Measurements from ENCODE around the gene BCORL1.

BCORL1 gene

DNA sequence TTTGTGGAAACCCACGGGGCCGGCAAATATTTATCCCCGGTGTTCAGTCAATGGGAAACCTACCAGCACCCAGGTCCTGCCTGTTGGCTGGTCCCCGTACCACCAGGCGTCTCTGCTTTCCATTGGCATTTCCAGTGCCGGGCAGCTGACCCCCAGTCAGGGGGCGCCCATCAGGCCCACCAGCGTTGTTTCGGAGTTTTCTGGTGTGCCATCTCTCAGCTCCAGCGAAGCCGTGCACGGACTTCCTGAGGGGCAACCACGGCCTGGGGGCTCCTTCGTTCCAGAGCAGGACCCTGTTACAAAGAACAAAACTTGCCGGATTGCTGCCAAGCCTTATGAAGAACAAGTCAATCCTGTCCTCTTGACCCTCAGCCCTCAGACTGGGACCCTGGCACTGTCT is 32.7 kb downstream of the BCORL1 start:
- H3K36me3 Mint-ChIP-seq = peaks cover 30% of the 10 kb centered on the region
- no peaks in the 10 kb centered on the region for H3K4me1 Mint-ChIP-seq
- no peak overlapping the region for H3K4me3 Mint-ChIP-seq
- no peak for ATAC-seq
- no peaks in the 10 kb centered on the region for H3K9me3 Mint-ChIP-seq
- H3K27ac Mint-ChIP-seq = no peak overlapping the region
- H3K27me3 Mint-ChIP-seq = no peaks in the 10 kb centered on the region

DNA sequence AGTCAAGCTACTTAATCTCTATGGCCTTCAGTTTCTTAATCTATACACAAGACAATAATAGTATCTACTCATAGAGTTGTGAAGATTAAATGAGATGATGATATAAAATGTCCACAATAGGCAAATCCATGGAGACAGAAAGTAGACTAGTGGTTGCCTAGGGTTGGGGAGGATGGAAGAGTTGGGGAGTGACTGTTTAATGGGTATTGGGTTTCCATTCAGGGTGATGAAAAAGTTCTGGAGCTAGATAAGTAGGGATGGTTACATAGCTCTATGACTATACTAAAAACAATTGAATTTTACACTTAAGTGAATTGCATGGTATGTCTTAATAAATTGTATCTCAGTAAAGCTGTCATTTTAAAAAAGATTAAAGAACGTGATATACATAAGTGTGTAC is 35.7 kb downstream of the BCORL1 start:
- H3K9me3 Mint-ChIP-seq = no peaks in the 10 kb centered on the region
- H3K4me1 Mint-ChIP-seq = no peaks in the 10 kb centered on the region
- H3K36me3 Mint-ChIP-seq = peaks cover 30% of the 10 kb centered on the region
- no peaks in the 10 kb centered on the region for H3K27me3 Mint-ChIP-seq
- no peak overlapping the region for H3K4me3 Mint-ChIP-seq
- H3K27ac Mint-ChIP-seq = no peak overlapping the region
- ATAC-seq = no peak

DNA sequence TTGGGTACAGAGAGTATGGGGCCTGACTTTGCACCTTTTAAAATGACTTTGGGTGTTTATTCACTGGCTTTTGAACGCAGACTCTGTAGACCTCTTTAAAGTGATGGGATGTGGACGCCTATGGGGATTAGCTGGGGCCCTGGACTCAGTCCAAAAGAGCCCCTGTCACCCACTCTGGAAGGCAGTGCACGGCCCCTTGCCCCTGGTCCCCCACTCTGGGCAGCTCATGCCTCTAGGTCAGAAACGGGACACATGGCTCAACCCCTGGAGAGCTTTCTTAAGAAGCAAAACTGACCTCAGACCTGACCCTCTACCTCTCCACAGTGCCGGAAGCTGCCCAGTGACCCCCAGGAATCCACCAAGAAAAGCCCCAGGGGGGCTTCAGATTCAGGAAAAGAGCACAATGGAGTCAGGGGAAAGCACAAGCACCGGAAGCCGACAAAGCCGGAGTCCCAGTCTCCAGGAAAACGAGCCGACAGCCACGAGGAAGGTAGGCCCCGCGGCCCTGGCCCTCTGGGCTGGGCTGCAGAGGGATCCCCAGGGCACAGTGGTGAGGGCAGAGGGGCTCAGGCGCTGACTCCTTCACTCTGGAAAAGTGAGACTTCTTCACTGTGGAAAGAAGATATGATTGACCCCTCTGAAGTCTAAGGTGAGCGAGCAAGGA is 38.4 kb downstream of the BCORL1 start:
- Mint-ChIP-seq H3K4me1 (peaks cover 16% of the 10 kb centered on the region), H3K27me3 (no peaks in the 10 kb centered on the region), H3K4me3 (no peak overlapping the region), H3K9me3 (no peaks in the 10 kb centered on the region), H3K27ac (no peak overlapping the region), H3K36me3 (peaks cover 13% of the 10 kb centered on the region)
- ATAC-seq = no peak

- ATAC-seq = peak; percentile 99
- no peaks in the 10 kb centered on the region for H3K9me3 Mint-ChIP-seq
- H3K4me3 Mint-ChIP-seq = peak overlapping the region; percentile 49
- H3K36me3 Mint-ChIP-seq = peaks cover 5% of the 10 kb centered on the region
- peaks cover 16% of the 10 kb centered on the region for H3K4me1 Mint-ChIP-seq
- H3K27ac Mint-ChIP-seq = peak overlapping the region; percentile 73
- H3K27me3 Mint-ChIP-seq = no peaks in the 10 kb centered on the region
Measured at GRCh38 chrX:130024127-130024526, 41.7 kb downstream of the BCORL1 start.

GRCh38 chrX:130025256-130025655 is 42.8 kb downstream of the BCORL1 start:
- no peak overlapping the region for H3K4me3 Mint-ChIP-seq
- H3K27me3 Mint-ChIP-seq = no peaks in the 10 kb centered on the region
- no peak for ATAC-seq
- peaks cover 13% of the 10 kb centered on the region for H3K36me3 Mint-ChIP-seq
- H3K27ac Mint-ChIP-seq = peak overlapping the region; percentile 73
- peaks cover 16% of the 10 kb centered on the region for H3K4me1 Mint-ChIP-seq
- H3K9me3 Mint-ChIP-seq = no peaks in the 10 kb centered on the region

- no peak for ATAC-seq
- Mint-ChIP-seq H3K9me3 (no peaks in the 10 kb centered on the region), H3K27ac (no peak overlapping the region), H3K4me3 (no peak overlapping the region), H3K4me1 (peaks cover 16% of the 10 kb centered on the region), H3K27me3 (no peaks in the 10 kb centered on the region), H3K36me3 (peaks cover 20% of the 10 kb centered on the region)
Measured at GRCh38 chrX:130027569-130027968, 45.1 kb downstream of the BCORL1 start.

DNA sequence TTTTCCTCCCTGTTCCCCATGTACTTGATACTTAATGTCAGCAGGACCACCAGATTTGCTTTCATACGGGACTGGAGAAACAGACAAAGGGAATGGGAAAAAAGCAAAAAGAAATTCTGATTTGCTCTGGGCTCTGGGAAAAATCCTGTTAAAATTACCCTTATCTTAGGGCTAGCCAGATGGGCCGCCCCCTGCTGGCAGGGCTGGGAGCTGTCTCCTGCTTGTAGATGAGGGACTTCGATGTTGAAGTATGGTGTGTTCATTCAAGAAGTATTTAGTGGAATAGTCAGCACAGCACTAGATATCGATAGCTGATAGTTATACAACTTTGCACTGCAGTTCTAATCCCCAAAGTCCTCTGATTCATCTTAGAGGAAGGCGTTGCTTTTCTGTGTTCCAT is 45.8 kb downstream of the BCORL1 start:
- no peak for ATAC-seq
- Mint-ChIP-seq H3K4me3 (no peak overlapping the region), H3K36me3 (peaks cover 20% of the 10 kb centered on the region), H3K27ac (no peak overlapping the region), H3K4me1 (peaks cover 16% of the 10 kb centered on the region), H3K27me3 (no peaks in the 10 kb centered on the region), H3K9me3 (no peaks in the 10 kb centered on the region)

DNA sequence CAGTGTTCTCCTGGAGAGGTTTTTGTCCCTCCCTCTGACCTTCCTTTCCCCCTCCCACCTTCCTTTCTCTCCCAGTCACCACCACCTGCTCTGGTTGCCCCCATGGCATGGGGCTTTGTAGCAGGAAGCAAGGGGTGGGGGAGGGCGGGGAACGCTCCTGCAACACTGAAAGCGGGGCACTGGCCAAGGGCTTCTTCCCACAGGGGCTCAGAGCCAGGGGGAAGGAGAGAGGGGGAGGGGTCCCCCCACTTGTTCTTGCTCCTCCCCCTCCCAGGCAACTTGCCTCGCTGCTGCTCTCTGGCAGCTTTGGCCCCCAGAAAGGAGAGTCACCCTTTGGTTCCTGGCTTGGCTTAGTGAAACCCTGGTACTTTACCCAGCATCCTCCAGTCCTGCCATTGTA is 48.4 kb downstream of the BCORL1 start:
- H3K27me3 Mint-ChIP-seq = no peaks in the 10 kb centered on the region
- no peak for ATAC-seq
- peaks cover 15% of the 10 kb centered on the region for H3K36me3 Mint-ChIP-seq
- no peaks in the 10 kb centered on the region for H3K4me1 Mint-ChIP-seq
- H3K9me3 Mint-ChIP-seq = no peaks in the 10 kb centered on the region
- no peak overlapping the region for H3K27ac Mint-ChIP-seq
- H3K4me3 Mint-ChIP-seq = no peak overlapping the region

DNA sequence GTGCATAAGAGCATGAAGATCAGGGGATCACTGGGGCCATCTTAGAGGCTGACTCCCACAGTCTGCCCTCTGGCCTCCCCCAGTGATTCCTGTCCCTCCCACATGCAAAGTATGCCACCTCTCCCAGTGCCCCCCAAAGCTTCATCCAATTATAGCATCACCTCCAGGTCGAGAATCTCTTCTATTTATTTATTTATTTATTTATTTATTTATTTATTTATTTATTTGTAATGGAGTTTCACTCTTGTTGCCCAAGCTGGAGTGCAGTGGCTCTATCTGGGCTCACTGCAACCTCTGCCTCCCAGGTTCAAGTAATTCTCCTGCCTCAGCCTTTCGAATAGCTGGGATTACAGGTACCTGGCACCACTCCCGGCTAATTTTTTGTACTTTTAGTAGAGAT is 50.1 kb downstream of the BCORL1 start:
- Mint-ChIP-seq H3K36me3 (peaks cover 15% of the 10 kb centered on the region), H3K27ac (no peak overlapping the region), H3K4me1 (no peaks in the 10 kb centered on the region), H3K27me3 (no peaks in the 10 kb centered on the region), H3K9me3 (no peaks in the 10 kb centered on the region), H3K4me3 (no peak overlapping the region)
- ATAC-seq = no peak

GRCh38 chrX:130034178-130034577 is 51.7 kb downstream of the BCORL1 start:
- no peaks in the 10 kb centered on the region for H3K27me3 Mint-ChIP-seq
- no peak overlapping the region for H3K4me3 Mint-ChIP-seq
- no peaks in the 10 kb centered on the region for H3K4me1 Mint-ChIP-seq
- peaks cover 17% of the 10 kb centered on the region for H3K36me3 Mint-ChIP-seq
- H3K9me3 Mint-ChIP-seq = no peaks in the 10 kb centered on the region
- ATAC-seq = no peak
- no peak overlapping the region for H3K27ac Mint-ChIP-seq

DNA sequence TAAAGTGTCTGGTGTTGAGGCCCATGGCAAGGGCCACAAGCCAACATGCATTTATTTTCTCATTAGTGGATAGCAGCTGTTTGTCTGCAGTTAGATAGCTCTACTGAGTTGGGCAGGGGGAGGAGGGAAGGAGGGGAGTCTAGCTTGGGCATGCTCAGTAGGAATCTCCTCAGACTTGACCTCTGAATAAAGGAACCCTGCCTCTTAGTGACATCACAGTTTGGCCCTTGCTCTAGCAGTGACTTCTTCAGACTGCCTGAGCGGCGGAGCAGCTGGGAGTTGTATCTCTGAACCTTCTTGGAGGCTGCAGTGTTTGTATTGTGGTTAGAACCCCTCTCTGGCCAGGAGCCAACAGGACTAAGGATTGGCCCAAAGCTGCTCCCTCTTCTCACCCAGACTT is 57.4 kb downstream of the BCORL1 start:
- no peak for ATAC-seq

GRCh38 chrX:130047416-130047815 is 65.0 kb downstream of the BCORL1 start:
- no peak for ATAC-seq
- no peaks in the 10 kb centered on the region for H3K9me3 Mint-ChIP-seq
- no peak overlapping the region for H3K27ac Mint-ChIP-seq
- H3K4me1 Mint-ChIP-seq = no peaks in the 10 kb centered on the region
- H3K4me3 Mint-ChIP-seq = no peak overlapping the region
- peaks cover 13% of the 10 kb centered on the region for H3K36me3 Mint-ChIP-seq
- no peaks in the 10 kb centered on the region for H3K27me3 Mint-ChIP-seq

More for the DNA sequence above, 57.4 kb downstream of the BCORL1 start:
- Mint-ChIP-seq H3K4me3 (no peak overlapping the region), H3K4me1 (no peaks in the 10 kb centered on the region), H3K27ac (no peak overlapping the region), H3K36me3 (peaks cover 10% of the 10 kb centered on the region), H3K9me3 (no peaks in the 10 kb centered on the region), H3K27me3 (no peaks in the 10 kb centered on the region)

DNA sequence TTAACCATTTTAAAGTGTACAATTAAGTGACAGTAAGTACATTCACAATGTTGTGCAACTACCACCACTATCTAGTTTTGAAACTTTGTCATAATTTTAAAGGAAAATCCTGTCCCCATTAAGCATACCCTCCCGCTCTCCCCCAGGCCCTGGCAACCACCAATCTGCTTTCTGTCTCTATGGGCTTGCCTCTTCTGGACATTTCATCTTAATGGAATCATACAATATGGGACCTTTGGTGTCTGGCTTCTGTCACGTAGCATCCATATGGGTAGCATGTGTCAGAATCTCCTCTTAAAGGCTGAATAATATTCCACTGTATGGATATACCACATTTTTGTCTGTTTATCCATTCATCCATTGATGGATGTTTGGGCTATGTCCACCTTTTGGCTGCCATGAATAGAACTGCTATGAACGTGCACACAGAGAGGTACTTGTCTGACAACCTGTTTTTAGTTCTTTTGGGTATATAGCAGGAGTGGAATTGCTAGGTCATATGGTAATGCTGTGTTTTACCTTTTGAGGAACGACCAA is 66.3 kb downstream of the BCORL1 start:
- H3K9me3 Mint-ChIP-seq = no peaks in the 10 kb centered on the region
- H3K4me3 Mint-ChIP-seq = no peak overlapping the region
- ATAC-seq = no peak
- peaks cover 13% of the 10 kb centered on the region for H3K36me3 Mint-ChIP-seq
- no peak overlapping the region for H3K27ac Mint-ChIP-seq
- H3K4me1 Mint-ChIP-seq = no peaks in the 10 kb centered on the region
- no peaks in the 10 kb centered on the region for H3K27me3 Mint-ChIP-seq

GRCh38 chrX:130049821-130050220 is 67.4 kb downstream of the BCORL1 start:
- no peak overlapping the region for H3K4me3 Mint-ChIP-seq
- H3K27ac Mint-ChIP-seq = no peak overlapping the region
- H3K36me3 Mint-ChIP-seq = peaks cover 18% of the 10 kb centered on the region
- no peak for ATAC-seq
- no peaks in the 10 kb centered on the region for H3K27me3 Mint-ChIP-seq
- no peaks in the 10 kb centered on the region for H3K9me3 Mint-ChIP-seq
- no peaks in the 10 kb centered on the region for H3K4me1 Mint-ChIP-seq

- Mint-ChIP-seq H3K36me3 (peaks cover 12% of the 10 kb centered on the region), H3K9me3 (no peaks in the 10 kb centered on the region), H3K27ac (no peak overlapping the region), H3K4me1 (no peaks in the 10 kb centered on the region), H3K4me3 (no peak overlapping the region), H3K27me3 (no peaks in the 10 kb centered on the region)
- no peak for ATAC-seq
Measured at GRCh38 chrX:130051176-130051845, 68.9 kb downstream of the BCORL1 start.

GRCh38 chrX:130053236-130053635 is 70.8 kb downstream of the BCORL1 start:
- Mint-ChIP-seq H3K27me3 (no peaks in the 10 kb centered on the region), H3K4me1 (peaks cover 6% of the 10 kb centered on the region), H3K4me3 (no peak overlapping the region), H3K9me3 (no peaks in the 10 kb centered on the region), H3K36me3 (peaks cover 6% of the 10 kb centered on the region), H3K27ac (no peak overlapping the region)
- ATAC-seq = no peak
